Measurements from ENCODE around the gene GXYLT1.
A peak's percentile ranks its signal among the peaks of the same experiment; 100 is the strongest.

DNA sequence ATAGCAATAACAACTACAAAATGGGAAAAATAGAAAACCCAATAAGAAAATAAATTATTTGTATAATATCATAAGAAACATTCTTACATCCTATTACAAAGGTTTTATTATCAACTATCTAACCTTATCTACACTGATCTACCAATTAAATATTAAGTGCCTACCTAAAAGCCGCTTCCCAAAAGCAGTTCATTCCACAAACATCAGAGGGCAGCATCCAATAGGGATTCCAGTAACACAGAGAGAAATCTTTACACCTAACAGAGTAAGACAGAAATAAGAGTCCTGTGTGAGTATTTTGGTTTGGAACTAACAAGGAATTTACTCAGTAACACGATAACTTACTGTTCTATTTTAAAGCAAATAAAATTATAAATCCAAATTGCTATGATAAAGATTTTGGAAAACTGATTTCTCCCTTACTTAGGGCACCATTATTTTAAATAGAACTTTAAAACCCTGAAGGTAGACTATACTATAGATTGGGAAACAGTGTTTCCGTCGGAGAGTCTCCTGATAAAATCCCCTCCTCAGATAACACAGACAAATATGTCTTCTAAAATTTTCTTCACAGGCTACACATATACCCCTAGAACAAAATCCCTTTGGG, 15.0 kb downstream of the GXYLT1 start:
- TF ChIP-seq EZH2 (IDR thresholded peaks at IDR 0.05; ENCODE audit: borderline replicate concordance) = no peak
- TF ChIP-seq, protein P1, sequence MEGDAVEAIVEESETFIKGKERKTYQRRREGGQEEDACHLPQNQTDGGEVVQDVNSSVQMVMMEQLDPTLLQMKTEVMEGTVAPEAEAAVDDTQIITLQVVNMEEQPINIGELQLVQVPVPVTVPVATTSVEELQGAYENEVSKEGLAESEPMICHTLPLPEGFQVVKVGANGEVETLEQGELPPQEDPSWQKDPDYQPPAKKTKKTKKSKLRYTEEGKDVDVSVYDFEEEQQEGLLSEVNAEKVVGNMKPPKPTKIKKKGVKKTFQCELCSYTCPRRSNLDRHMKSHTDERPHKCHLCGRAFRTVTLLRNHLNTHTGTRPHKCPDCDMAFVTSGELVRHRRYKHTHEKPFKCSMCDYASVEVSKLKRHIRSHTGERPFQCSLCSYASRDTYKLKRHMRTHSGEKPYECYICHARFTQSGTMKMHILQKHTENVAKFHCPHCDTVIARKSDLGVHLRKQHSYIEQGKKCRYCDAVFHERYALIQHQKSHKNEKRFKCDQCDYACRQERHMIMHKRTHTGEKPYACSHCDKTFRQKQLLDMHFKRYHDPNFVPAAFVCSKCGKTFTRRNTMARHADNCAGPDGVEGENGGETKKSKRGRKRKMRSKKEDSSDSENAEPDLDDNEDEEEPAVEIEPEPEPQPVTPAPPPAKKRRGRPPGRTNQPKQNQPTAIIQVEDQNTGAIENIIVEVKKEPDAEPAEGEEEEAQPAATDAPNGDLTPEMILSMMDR (IDR thresholded peaks at IDR 0.05; ENCODE audit: poor library complexity) = peak; percentile 93
- no peak for TF ChIP-seq EZH2phosphoT487 (IDR thresholded peaks at IDR 0.05; ENCODE audit: low read depth, severe bottlenecking, unreplicated experiment)
